Ascending aorta (tissue), 2 donors: Measurements from ENCODE around the gene NRXN3. TPM values are rescaled to one million over a fixed set of nuclear protein-coding genes. Genes with fewer than 3 reads are reported as not detected.

Experiments
- DNase-seq, 2 donors: peaks; one replicate each; pipeline ENCODE4 v3.0.0-alpha.2; 2019; ENCODE audit warnings: low spot score in 2 of 2
- H3K27ac ChIP-seq, 2 donors: fragments of 200-600 bp; sonication (generic); one replicate each; pipeline ENCODE4 v1.5.1; 2016 to 2017; ENCODE audit warnings: mild to moderate bottlenecking in 1 of 2
- H3K27me3 ChIP-seq: fragments of 200-600 bp; sonication (generic); one replicate; pipeline ENCODE4 v1.5.1; 2017
- H3K36me3 ChIP-seq, 2 donors: fragments of 200-600 bp; sonication (generic); one replicate each; pipeline ENCODE4 v1.5.1; 2016
- H3K4me1 ChIP-seq, 2 donors: fragments of 200-600 bp; sonication (generic); one replicate each; pipeline ENCODE4 v1.5.1; 2016 to 2017; ENCODE audit warnings: mild to moderate bottlenecking in 1 of 2
- H3K4me3 ChIP-seq, 2 donors: fragments of 200-600 bp; sonication (generic); one replicate each; pipeline ENCODE4 v1.5.1; 2016 to 2017; ENCODE audit warnings: mild to moderate bottlenecking in 1 of 2
- H3K9me3 ChIP-seq, 2 donors: fragments of 200-600 bp; sonication (generic); one replicate each; pipeline ENCODE4 v1.5.1; 2016
- CTCF ChIP-seq, 3 experiments: fragments of 200-600 bp in 2 of 3; fragments of 450-650 bp in 1 of 3; sonication (generic) in 2 of 3; IDR thresholded peaks; one replicate each; pipeline ENCODE4 v1.5.1; 2016 to 2019; ENCODE audit warnings: antibody characterized with exemption in 3 of 3, mild to moderate bottlenecking in 1 of 3, moderate library complexity in 1 of 3
- intact Hi-C: fragments of 100-400 bp; cut with DNase I; formaldehyde crosslinking; loops from one replicate; pipeline ENCODE4 v1.15.1; 2023
- total RNA-seq: library from RNA; depleted of rRNA; stranded (reverse); fragments of >200 nt; gene quantifications from one replicate; pipeline ENCODE4 v1.1.0, GENCODE V29; 2016

NRXN3 gene
- total RNA-seq, 1 donor from 2014 or later = 21.0 TPM

- intact Hi-C loops = loop anchor here (10.0 kb wide), 1 partner anchor 320 kb away; no protein-coding TSS in a partner anchor
These were observed 1115.1 kb downstream of the NRXN3 start for GRCh38 chr14:79285263-79285662.

GRCh38 chr14:79287976-79288375 is 1117.8 kb downstream of the NRXN3 start:
- no peaks in the 10 kb centered on the region for H3K27me3 ChIP-seq
- intact Hi-C loops = loop anchor here (10.0 kb wide), 1 partner anchor 323 kb away; no protein-coding TSS in a partner anchor
- no peak overlapping the region for H3K27ac ChIP-seq
- no peak for TF ChIP-seq CTCF (IDR thresholded peaks at IDR 0.05)
- no peaks in the 10 kb centered on the region for H3K36me3 ChIP-seq
- no peaks in the 10 kb centered on the region for H3K4me1 ChIP-seq
- H3K9me3 ChIP-seq = no peaks in the 10 kb centered on the region
- H3K4me3 ChIP-seq = no peak overlapping the region
- DNase-seq = no peak

More at GRCh38 chr14:79285263-79285662, 1115.1 kb downstream of the NRXN3 start:
- no peak for TF ChIP-seq CTCF (IDR thresholded peaks at IDR 0.05)
- Histone ChIP-seq H3K36me3 (no peaks in the 10 kb centered on the region), H3K9me3 (no peaks in the 10 kb centered on the region), H3K4me1 (no peaks in the 10 kb centered on the region), H3K4me3 (no peak overlapping the region), H3K27me3 (no peaks in the 10 kb centered on the region), H3K27ac (no peak overlapping the region)
- no peak for DNase-seq

GRCh38 chr14:79293482-79294177 is 1123.5 kb downstream of the NRXN3 start:
- H3K4me3 ChIP-seq = no peak overlapping the region
- H3K36me3 ChIP-seq = no peaks in the 10 kb centered on the region
- intact Hi-C loops = no loop called here
- no peak overlapping the region for H3K27ac ChIP-seq
- no peaks in the 10 kb centered on the region for H3K9me3 ChIP-seq
- H3K27me3 ChIP-seq = no peaks in the 10 kb centered on the region
- TF ChIP-seq CTCF (IDR thresholded peaks at IDR 0.05) = no peak
- no peak for DNase-seq
- H3K4me1 ChIP-seq = no peaks in the 10 kb centered on the region

- no peaks in the 10 kb centered on the region for H3K36me3 ChIP-seq
- H3K27ac ChIP-seq = no peak overlapping the region
- TF ChIP-seq CTCF (IDR thresholded peaks at IDR 0.05) = no peak
- H3K9me3 ChIP-seq = no peaks in the 10 kb centered on the region
- no peak for DNase-seq
- H3K27me3 ChIP-seq = no peaks in the 10 kb centered on the region
- no peaks in the 10 kb centered on the region for H3K4me1 ChIP-seq
- intact Hi-C loops = no loop called here
- H3K4me3 ChIP-seq = no peak overlapping the region
These were observed 1124.3 kb downstream of the NRXN3 start for GRCh38 chr14:79294499-79294898.

- H3K36me3 ChIP-seq = no peaks in the 10 kb centered on the region
- H3K4me1 ChIP-seq = no peaks in the 10 kb centered on the region
- intact Hi-C loops = no loop called here
- no peak for TF ChIP-seq CTCF (IDR thresholded peaks at IDR 0.05)
- no peak for DNase-seq
- H3K4me3 ChIP-seq = no peak overlapping the region
- H3K27me3 ChIP-seq = no peaks in the 10 kb centered on the region
- H3K27ac ChIP-seq = no peak overlapping the region
- H3K9me3 ChIP-seq = no peaks in the 10 kb centered on the region
These were observed 1125.2 kb downstream of the NRXN3 start for GRCh38 chr14:79295385-79295784.
